GM12872 (cell line): Measurements from ENCODE around the gene TP73.

Experiments used
- TF ChIP-seq, protein P1 (sequence below): IDR thresholded peaks from 3 replicates; pipeline ENCODE4 v1.5.1; 2011; ENCODE audit warnings: low read depth, mild to moderate bottlenecking, low read length, moderate library complexity; ENCODE audit not compliant: insufficient read depth

TP73 gene

DNA sequence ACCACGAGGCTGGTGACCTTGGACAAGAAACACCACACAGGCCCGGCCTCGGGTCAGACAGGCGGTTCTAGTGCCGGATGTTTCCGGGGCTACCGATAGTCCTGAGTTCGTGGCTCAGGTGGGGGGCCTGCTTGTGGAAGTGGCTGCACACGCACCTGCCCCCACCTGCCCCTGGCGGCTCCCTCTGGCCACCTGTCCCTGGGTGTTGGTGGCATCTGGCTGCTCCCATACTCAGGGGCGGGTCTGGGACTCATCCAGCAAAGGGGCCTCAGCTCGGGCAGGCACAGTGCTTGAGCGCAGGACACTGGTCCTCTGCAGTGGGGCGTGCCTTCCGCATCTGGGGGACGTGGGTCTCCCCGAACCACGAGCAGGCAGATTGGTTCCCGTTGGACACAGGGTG is 33.6 kb downstream of the TP73 start:
- TF ChIP-seq, protein P1, sequence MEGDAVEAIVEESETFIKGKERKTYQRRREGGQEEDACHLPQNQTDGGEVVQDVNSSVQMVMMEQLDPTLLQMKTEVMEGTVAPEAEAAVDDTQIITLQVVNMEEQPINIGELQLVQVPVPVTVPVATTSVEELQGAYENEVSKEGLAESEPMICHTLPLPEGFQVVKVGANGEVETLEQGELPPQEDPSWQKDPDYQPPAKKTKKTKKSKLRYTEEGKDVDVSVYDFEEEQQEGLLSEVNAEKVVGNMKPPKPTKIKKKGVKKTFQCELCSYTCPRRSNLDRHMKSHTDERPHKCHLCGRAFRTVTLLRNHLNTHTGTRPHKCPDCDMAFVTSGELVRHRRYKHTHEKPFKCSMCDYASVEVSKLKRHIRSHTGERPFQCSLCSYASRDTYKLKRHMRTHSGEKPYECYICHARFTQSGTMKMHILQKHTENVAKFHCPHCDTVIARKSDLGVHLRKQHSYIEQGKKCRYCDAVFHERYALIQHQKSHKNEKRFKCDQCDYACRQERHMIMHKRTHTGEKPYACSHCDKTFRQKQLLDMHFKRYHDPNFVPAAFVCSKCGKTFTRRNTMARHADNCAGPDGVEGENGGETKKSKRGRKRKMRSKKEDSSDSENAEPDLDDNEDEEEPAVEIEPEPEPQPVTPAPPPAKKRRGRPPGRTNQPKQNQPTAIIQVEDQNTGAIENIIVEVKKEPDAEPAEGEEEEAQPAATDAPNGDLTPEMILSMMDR: no peak

DNA sequence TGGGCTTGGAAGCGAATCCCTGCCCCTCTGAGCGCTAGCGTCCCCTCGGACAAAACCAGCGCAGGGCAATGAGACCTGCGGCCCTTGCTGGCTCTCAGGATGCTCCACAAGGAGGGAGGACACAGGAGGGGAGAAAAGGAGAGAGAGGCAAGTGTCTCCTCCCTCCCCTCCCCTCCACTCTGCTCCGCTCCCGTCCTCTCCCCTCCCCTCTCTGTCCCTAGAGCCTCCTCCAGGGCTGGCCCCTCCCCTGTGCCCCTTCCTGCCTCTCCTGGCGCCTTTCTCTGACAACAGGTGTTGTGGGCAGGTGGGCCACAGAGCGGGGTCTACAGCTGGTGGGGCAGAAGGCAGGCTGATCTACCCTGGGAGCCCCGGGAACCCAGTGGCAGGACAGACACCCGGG is 35.2 kb downstream of the TP73 start:
- TF ChIP-seq, protein P1: no peak

DNA sequence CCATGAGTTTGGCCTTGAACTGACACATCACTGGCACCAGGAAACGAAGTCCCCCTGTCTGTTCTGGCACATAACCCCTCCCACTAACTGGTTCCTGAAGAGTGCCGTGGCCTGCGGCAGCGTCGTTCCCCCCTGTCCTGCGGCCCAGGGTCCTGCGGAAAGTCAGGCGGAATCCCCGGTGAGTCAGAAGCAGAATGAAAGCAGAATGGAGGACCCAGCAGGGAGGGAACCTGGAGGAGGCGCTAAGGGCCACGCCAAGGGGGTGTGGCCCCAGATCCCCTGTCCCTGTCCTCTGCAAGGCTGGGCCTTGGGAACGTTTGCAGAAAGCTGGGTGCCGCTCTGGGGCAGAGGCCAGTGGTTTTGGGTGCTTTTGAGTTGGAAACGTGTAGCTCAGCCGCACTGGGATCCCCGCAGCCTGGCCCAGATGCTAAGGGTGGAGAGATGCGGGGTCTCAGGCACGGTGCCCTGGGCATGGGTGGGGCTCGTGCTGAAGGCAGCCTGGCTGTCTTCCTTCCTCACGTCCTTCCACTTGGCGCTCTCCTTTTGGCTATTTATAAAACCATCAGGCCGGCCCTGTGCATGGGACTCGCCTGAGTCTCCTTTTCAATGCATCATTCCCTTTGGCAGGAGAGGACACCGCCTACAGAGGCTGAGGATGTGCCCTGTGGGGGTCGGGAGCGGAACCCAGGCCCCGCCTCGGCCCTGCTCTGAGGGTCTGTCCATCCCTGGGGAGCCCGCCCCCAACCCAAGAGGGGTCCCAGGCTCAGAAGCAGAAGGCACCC is 36.2 kb downstream of the TP73 start:
- TF ChIP-seq, protein P1: no peak

DNA sequence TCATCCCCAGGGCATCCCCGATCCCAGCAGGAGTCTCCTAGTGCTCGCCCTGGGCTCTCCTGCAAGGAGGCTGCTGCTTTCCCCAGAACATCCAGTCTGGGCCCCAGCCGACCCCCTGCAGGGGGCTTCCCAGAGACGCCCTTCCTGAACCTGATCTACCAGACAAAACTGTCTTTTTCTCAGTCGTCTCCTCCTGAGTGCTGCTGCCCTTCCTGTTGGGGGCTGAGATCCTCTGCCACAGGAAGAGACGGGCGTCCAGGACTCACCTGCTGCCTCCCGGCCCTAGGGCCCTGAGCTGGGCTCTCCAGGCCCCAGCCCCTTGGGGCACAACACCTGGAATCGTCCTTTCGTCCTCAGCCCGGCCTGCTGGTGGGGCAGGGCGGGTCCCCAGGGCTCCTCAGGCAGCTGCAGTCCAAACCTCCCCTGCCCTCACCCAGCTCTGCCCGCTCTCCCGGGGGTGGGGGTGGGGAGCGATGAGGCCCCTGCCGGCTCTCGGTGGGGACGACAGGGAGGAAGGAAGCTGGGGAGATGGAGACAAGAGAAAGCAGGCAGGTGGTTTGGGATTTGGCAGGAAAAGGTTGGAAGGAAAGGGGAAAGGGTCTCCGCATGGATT is 36.9 kb downstream of the TP73 start:
- TF ChIP-seq, protein P1: no peak

DNA sequence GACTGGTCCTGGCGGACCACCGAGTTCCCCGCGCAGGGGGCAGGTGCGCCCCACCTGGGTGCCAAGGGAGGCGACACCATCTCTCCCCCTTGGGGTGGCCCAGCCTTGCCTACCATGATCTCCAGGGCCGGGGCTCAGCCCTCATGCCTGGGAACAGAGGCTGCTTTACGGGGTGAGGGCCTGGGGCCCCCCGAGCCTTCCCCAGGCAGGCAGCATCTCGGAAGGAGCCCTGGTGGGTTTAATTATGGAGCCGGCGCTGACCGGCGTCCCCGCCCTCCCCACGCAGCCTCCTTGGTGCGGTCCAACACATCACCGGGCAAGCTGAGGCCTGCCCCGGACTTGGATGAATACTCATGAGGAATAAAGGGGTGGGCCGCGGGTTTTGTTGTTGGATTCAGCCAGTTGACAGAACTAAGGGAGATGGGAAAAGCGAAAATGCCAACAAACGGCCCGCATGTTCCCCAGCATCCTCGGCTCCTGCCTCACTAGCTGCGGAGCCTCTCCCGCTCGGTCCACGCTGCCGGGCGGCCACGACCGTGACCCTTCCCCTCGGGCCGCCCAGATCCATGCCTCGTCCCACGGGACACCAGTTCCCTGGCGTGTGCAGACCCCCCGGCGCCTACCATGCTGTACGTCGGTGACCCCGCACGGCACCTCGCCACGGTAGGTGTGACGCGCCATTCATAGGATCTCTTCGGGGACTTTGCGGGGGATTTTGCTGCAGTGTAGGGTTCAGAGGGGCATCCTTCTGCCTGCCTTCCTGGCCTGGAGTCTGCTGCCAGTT is 38.2 kb downstream of the TP73 start:
- TF ChIP-seq, protein P1: no peak

DNA sequence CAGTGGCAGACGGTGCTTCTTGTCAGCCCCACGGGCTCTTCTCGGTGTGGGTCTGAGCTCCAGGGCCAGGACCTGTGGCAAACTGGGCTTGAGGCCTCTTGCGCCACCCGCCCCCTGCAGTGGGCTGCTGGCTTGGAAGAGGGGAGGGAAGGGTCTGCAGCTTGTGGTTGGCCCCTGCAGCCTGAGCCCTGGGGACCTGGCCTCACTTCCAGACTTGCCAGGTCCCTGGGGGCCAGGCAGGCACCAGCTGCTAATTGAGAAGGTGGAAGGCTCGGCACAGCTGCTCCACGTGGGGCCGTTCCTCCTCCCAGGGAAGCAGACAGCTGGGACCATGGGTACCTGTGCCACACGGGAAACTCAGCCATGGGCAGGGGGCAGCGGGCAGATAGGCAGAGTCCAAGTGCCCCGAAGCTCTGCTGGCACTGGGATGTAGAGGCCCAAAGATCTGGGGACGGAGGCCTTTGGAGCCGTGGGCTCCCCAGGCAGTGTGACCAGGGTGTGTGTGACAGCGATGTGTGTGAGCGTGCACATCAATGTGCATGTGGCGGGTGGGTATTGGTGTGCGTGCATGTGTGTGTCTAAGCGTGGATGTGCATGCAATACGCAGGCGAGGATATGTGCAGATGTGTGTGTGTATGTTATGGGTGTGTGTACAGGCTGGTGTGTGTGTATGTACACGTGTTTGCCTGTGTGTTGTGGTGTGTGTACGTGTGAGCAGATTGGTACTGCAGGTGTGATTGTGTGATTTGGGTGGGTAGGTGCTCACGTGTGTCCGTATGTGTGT is 39.3 kb downstream of the TP73 start:
- TF ChIP-seq, protein P1: no peak
